Non-pigmented ciliary epithelial cell (primary cell): ENCODE results near the gene VPS35L.
A peak's percentile ranks its signal among the peaks of the same experiment; 100 is the strongest.

Experiments
- DNase-seq: peaks from one replicate; pipeline ENCODE4 v3.0.0-alpha.2; 2010; ENCODE audit warnings: low read depth

VPS35L gene

DNA sequence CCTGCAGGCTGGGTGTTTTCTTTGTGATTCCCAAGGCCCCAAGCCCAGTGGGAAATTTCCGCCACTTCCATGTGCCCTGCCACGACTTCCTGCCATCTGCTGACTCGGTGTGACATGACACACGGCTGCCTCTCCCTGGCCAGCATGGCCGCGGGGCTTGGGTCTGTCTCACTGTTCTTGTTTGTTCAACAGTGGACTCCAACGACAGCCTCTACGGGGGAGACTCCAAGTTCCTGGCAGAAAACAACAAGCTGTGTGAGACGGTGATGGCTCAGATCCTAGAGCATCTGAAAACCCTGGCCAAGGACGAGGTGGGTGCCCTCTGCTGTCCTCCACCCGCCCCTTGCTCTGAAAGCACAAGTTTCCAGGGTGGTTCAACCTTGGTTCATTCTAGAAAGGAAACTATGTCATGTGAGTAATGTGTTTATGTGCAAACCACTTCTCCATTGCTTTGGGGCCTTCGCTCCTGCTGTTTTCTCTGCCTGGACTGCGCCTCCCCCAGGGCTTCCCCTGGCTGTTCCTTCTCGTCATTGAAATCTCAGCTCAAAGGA, 135.7 kb downstream of the VPS35L start:
- DNase-seq: no peak

DNA sequence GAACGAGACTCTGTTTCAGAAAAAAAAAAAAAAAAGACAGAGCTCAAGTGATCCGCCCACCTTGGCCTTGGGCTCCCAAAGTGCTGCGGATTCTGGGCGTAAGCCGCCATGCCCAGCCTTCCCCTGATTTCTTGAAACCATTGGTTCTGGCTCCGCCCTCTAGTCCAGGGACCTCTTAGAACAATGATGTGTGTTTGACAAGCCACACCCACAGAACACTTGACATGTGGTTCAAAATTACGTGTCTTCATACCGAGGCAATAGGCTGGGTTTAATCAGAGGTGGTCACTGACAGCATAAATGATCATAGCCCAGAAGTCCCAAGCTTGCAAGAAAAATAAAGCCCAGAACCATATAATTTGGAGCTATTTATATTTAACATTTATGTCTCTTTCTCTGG, 139.5 kb downstream of the VPS35L start:
- no peak for DNase-seq

DNA sequence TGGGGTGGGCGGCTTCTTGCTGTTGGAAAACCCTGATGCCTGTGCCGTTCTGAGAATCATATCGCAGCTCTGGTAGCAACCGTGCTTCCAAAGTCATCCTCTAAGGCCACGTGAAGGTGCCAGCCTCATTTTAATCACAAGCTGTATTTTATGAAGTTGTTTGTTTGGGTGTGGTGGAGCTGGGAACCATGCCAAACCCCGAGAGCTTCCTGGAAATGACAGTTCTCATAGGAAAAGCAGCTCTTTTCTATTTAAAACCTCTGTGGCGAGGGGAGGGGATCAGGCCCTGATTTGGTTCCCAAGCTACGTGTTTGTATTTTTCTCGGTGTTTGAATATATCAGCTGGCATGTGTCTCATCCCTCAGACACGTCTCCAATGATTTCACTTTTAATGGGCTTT, 140.8 kb downstream of the VPS35L start:
- peak; percentile 76 for DNase-seq

- no peak for DNase-seq
Observed at GRCh38 chr16:19696961-19697360, 141.5 kb downstream of the VPS35L start.

- no peak for DNase-seq
Observed at GRCh38 chr16:19697756-19698318, 142.3 kb downstream of the VPS35L start.

GRCh38 chr16:19698480-19699465, 143.3 kb downstream of the VPS35L start:
- no peak for DNase-seq

DNA sequence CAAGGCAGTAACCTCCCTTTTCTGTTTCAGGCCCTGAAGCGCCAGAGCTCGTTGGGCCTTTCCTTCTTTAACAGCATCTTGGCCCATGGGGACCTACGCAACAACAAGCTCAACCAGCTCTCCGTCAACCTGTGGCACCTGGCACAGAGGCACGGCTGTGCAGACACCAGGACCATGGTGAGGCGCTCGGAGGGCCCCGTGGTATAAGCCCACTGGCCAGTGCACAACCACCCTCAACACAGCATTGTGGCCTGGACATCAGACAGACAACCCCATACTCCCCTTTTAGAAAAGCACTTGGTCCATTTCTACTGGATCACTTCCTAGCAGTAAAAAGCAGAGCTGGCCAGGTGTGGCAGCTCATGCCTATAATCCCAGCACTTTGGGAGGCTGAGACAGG, 144.0 kb downstream of the VPS35L start:
- no peak for DNase-seq

DNA sequence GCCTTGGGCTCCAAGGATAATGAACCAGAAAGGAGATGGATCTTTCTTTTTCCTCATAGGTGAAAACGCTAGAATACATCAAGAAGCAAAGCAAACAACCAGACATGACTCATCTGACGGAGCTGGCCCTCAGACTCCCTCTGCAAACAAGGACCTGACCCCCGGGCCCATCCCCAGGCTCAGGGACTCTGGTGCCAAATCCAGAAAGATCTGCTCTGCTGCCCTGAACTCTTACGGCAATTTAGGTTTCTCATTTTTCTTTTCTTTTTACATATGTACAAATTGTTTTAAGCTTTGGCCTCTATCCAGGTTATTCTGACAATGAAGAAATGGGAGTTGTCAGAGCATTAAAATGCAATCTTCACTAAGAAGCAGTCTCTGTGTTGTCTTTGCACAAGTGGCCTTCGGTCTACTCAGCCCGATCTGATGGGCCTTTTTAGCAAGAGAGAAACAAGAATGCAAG, 144.8 kb downstream of the VPS35L start:
- no peak for DNase-seq

DNA sequence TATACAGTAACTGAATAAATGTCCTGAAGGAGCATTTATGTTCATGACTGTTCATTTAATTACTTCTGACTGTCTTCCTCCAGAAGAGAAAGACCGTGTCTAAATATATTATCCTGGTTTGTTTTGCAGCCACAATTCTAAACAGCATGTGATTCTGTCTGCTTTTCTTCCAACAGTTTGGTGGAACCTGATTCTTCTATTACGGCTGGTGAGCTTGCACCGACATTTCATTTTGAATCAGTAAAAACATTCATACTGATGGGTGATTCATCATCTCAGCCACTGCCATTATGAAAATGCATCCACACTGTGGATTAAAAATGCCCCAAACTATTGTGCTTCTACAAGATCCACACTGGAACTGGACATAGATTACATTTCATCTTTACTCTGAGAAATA, 145.6 kb downstream of the VPS35L start:
- DNase-seq: no peak

DNA sequence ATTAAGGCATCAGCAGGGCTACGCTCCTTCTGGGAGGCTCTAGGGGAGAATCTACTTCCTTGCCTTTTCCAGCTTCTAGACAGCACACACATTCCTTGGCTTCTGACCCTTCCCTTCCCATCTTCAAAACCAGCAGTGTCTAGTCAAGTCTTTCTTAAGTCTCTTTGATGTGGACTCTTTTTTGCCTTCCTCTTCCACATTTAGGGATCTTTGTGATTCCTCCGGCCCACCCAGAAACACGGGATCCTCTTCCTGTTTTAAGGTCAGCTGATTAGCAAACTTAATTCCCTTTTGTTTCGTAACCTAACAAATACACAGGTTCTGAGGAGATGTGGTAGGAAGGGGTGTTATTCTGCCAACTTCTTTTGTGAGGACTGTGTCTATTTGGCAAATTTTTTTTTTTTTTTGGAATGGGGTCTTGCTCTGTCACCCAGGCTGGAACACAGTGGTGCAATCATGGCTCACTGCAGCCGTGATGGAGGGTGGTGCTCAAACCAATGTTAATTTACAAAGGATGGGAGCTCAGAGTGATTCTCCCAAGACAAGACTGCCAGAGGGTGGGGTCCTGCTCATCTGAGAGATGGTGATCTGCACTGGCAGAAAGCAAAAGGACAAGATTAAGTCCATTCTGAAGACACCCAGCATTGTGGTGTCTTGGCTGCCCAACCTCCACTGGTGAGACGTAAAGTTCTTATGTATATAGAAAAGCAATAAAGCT, 147.8 kb downstream of the VPS35L start:
- DNase-seq: no peak

DNA sequence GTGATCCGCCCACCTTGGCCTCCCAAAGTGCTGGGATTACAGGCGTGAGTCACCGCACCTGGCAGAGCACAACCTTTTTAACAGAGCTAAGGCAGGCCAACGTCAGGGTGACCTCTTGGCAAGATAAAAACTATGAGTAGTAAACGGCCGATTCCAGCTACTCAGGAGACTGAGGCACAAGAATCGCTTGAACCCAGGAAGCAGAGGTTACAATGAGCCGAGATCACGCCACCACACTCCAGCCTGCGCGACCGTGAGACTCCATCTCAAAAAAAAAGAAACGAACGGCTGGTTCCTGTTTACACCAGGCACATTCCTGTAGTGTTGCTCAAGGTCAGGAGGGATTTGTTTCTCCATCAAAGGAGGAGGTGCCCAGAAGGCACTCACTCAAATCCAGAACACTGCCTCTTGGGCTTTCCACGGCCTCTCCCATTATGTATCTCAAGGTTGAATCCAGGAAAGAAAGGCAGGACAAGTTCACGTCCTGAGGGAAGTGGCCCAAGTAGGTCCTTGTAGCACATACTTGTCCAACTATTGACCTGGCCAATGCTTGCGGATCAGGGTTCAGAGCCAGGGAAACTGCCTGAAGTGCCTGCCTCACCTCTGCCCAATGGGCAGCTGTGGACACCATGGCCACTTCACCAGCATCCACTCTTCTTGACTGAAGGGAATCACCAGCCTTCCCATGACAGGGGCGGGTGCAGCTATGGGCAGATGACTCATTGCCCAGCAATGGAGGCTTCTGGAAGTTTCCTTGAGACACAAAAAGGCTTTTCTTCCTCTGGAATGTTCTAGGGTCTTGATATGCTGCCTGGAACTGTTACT, 149.0 kb downstream of the VPS35L start:
- no peak for DNase-seq

DNA sequence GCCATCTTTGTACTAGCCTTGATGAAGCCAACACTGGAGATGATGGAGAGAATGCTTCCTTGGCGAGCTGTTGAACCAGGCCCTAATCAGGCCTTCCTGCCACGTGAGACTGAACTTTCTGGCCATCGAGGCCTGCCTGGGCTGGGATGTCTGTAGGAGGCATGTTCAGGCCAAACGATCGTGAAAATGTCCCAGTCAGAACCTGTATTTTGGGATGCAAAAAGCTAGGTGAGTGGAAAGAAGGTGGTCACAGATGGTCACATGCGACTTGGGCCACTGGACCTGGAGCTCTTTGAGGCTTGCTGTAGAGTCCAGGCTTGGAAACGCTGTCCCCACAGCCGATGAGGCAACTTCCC, 149.6 kb downstream of the VPS35L start:
- no peak for DNase-seq

DNA sequence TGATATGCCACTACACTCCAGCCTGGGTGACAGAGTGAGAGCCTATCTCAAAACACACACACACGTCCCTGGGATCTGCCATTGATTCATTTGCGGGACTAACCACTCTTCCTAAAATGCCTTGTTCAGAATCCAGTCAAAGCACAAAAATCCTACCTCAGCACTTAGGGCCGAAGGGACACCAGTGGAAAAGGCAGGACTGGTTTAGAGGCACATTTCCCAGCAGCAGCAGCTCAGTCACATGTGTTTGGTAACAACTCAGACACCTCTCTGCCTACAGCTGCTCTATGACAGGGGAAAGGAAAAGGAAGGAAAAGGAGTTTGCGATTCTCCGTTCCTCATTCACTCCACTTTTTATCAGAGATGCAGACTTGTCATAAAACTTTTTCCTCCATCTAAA, 150.3 kb downstream of the VPS35L start:
- DNase-seq: no peak

- DNase-seq: no peak
Observed at GRCh38 chr16:19706846-19707245, 151.3 kb downstream of the VPS35L start.

- no peak for DNase-seq
Observed at GRCh38 chr16:19707569-19708295, 152.2 kb downstream of the VPS35L start.

DNA sequence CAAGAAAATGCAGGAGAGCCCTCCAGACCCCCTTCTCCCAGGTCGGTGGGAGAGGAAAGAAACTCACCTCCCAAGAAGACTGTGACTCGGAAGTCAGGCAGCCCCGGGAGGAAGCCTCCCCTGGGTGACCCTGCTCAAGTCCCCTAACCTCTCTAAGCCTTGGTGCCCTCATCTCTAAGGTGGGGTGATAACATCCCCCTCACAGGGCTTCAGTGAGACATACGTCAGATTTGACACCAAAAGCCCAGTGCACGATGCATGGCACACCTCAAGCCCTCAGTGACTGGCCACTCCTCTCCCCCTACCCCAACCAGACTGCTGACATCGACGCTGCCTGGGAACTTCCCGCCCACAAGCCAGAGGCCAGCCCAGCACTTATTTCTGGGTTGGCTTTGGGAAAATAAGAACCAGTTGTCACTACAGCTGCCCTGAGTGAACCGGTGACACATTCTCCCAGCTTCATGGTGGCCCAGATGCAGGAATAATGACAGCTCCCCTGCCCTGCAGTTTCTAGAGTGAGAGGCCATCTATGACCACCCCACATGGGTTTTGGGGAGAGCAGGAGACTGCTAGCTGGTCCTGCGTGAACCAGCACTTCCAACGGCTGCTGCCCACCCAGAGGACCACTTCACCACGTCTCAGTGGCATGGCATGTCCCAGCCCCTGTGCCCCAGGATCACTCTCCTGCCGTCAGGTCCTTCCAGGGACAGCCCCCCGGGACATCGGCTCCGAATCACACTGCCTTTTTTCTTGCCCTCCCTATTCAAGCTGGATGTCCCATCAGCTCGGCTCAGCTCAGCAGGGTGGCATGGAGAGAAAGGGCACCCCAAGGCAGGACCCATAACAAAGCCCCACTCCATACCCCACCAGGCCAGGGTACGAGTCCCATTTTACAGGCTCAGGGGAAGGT, 153.0 kb downstream of the VPS35L start:
- no peak for DNase-seq

- DNase-seq: no peak
Observed at GRCh38 chr16:19709381-19710136, 154.1 kb downstream of the VPS35L start.

DNA sequence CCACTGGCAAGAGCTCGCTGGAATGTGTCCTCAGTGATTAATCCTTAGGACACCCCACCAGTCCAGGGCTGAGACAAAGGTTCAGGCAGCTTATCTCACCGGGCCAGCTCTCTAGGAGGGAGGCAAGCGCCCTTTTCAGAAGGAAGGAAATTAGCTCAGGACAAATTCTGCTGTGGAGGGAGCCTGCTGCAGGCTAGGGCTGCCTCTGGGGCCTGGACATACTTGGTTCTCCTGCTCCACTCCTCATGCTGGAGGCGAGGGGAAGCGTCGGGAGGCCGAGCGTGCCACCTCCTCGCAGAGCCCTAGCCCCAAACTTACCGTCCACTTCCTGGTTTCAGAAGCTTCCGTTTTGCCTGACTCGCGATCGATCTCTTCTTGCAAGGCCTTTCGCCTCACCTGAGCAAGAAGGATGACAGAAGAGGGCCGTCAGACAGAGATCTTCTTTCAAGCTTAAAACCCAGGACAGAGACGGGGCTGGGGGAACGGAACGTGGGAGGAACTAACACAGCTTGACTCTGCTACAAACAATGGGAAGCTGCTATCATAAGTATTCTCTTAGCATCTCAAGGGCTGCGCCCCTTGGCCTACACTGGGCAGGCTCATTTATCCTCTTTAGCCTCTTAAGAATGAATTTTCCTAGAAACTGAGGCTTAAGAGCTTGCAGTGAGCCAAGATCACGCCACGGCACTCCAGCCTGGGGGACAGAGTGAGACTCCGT, 154.8 kb downstream of the VPS35L start:
- DNase-seq: no peak
